Measurements from ENCODE around the gene INAFM2.

The INAFM2 gene

DNA sequence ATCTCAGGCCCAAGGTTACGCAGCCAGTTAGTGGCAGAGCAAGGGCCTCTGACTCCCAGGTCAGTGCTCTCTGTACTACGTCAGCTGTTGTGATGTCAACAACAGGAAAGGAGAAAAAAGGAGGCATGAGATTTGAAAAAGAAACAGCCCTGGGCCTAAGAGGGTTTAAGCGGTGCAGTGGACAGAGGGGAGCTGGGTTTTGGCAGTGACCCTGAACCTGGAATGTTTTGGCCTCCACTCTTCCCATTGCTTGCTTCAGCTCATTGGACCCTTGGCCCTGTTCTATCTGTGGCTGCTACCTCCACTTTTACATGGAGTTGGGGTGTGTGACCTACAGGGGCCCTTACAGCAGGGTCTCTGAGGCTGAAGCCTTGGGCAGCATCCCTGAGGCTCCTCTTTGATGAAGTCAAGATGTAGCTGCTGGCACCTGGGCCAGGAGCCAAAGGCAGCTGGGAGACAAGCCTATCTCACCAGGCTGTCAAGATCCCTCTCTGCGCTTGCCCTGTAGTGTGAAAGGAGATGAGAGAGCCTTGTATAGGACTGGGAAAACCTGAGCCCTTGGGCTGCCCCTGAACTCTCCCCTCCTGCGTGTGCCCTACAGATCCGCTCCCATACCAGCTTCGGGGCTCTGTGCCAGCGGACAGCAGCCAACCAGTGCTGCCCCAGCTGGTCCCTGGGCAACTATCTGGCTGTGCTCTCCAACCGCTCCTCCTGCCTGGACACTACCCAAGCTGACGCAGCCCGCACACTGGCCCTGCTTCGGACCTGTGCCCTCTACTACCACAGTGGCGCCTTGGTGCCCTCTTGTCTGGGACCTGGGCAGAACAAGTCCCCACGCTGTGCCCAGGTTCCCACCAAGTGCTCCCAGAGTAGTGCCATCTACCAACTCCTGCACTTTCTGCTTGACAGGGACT lies 43.2 kb downstream of the INAFM2 start:
- no peak overlapping the region for H3K4me3 ChIP-seq (ENCODE audit: low read depth, low read length)
- H3K27ac ChIP-seq: no peak overlapping the region
- TF ChIP-seq, protein P1, sequence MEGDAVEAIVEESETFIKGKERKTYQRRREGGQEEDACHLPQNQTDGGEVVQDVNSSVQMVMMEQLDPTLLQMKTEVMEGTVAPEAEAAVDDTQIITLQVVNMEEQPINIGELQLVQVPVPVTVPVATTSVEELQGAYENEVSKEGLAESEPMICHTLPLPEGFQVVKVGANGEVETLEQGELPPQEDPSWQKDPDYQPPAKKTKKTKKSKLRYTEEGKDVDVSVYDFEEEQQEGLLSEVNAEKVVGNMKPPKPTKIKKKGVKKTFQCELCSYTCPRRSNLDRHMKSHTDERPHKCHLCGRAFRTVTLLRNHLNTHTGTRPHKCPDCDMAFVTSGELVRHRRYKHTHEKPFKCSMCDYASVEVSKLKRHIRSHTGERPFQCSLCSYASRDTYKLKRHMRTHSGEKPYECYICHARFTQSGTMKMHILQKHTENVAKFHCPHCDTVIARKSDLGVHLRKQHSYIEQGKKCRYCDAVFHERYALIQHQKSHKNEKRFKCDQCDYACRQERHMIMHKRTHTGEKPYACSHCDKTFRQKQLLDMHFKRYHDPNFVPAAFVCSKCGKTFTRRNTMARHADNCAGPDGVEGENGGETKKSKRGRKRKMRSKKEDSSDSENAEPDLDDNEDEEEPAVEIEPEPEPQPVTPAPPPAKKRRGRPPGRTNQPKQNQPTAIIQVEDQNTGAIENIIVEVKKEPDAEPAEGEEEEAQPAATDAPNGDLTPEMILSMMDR (IDR thresholded peaks at IDR 0.05; ENCODE audit: low read depth, low read length, missing control alignments): no peak
- H3K36me3 ChIP-seq (replicated peaks): no peaks in the 10 kb centered on the region
- no peak for DNase-seq
- H3K27me3 ChIP-seq (replicated peaks): no peaks in the 10 kb centered on the region
- in situ Hi-C loops (cut with HindIII; ENCODE audit: low pct_ligation_motif_present, low sequenced_read_pairs): no loop called here

DNA sequence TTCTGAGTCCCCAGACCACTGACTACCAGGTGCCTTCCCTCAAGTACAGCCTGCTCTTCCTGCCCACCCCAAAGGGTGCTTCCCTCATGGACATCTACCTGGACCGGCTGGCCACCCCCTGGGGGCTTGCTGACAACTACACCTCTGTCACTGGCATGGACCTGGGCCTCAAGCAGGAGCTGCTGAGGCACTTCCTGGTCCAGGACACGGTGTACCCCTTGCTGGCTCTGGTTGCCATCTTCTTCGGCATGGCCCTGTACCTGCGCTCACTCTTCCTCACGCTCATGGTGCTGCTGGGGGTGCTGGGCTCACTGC lies 43.8 kb downstream of the INAFM2 start:
- no peak overlapping the region for H3K4me3 ChIP-seq (ENCODE audit: low read depth, low read length)
- no peak overlapping the region for H3K27ac ChIP-seq
- no peaks in the 10 kb centered on the region for H3K36me3 ChIP-seq (replicated peaks)
- H3K27me3 ChIP-seq (replicated peaks): no peaks in the 10 kb centered on the region
- in situ Hi-C loops (cut with HindIII; ENCODE audit: low pct_ligation_motif_present, low sequenced_read_pairs): no loop called here
- TF ChIP-seq, protein P1 (IDR thresholded peaks at IDR 0.05; ENCODE audit: low read depth, low read length, missing control alignments): no peak
- no peak for DNase-seq

DNA sequence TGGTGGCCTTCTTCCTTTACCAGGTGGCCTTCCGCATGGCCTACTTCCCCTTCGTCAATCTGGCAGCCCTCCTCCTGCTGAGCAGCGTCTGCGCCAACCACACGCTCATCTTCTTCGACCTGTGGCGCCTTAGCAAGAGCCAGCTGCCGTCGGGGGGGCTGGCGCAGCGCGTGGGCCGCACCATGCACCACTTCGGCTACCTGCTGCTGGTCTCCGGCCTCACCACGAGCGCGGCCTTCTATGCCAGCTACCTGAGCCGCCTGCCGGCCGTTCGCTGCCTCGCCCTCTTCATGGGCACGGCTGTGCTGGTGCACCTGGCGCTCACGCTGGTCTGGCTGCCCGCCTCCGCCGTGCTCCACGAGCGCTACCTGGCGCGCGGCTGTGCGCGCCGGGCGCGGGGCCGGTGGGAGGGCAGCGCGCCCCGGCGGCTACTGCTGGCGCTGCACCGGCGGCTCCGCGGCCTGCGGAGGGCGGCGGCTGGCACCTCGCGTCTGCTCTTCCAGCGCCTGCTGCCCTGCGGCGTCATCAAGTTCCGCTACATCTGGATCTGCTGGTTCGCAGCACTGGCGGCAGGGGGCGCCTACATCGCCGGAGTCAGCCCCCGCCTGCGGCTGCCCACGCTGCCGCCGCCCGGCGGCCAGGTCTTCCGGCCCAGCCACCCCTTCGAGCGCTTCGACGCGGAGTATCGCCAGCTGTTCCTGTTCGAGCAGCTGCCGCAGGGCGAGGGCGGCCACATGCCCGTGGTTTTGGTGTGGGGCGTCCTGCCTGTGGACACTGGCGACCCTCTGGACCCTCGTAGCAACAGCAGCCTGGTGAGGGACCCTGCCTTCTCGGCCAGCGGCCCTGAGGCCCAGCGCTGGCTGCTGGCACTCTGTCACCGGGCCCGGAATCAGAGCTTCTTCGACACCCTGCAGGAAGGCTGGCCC lies 44.5 kb downstream of the INAFM2 start:
- Histone ChIP-seq H3K4me3 (ENCODE audit: low read depth, low read length) (peak overlapping the region; percentile 33), H3K27ac (no peak overlapping the region), H3K36me3 (replicated peaks) (no peaks in the 10 kb centered on the region), H3K27me3 (replicated peaks) (no peaks in the 10 kb centered on the region)
- peak; percentile 72 for DNase-seq
- TF ChIP-seq, protein P1 (IDR thresholded peaks at IDR 0.05; ENCODE audit: low read depth, low read length, missing control alignments): peak; percentile 68
- in situ Hi-C loops (cut with HindIII; ENCODE audit: low pct_ligation_motif_present, low sequenced_read_pairs): no loop called here

DNA sequence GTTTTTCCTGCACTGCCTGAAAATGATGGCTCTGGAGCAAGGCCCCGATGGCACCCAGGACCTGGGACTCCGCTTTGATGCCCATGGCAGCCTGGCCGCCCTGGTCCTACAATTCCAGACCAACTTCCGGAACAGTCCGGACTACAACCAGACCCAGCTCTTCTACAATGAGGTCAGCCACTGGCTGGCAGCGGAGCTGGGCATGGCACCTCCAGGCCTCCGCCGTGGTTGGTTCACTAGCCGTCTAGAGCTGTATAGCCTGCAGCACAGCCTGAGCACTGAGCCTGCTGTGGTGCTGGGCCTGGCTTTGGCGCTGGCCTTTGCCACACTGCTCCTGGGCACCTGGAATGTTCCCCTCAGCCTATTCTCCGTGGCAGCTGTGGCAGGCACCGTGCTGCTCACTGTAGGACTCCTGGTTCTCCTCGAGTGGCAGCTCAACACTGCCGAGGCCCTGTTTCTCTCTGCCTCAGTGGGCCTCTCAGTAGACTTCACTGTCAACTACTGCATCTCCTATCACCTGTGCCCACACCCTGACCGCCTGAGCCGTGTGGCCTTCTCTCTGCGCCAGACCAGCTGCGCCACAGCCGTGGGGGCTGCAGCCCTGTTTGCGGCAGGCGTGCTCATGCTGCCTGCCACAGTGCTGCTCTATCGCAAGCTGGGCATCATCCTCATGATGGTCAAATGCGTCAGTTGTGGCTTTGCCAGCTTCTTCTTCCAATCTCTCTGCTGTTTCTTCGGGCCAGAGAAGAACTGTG lies 45.4 kb downstream of the INAFM2 start:
- in situ Hi-C loops (cut with HindIII; ENCODE audit: low pct_ligation_motif_present, low sequenced_read_pairs): no loop called here

DNA sequence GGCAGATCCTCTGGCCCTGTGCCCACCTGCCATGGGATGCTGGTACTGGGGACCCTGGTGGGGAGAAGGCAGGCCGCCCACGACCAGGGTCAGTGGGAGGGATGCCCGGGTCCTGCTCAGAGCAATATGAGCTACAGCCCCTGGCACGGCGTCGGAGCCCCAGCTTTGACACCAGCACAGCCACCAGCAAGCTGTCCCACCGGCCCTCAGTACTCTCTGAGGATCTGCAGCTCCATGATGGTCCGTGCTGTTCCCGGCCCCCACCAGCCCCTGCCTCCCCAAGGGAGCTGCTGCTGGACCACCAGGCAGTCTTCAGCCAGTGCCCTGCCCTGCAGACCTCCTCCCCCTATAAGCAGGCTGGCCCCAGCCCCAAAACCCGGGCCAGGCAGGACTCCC lies 46.0 kb downstream of the INAFM2 start:
- Histone ChIP-seq H3K36me3 (replicated peaks) (no peaks in the 10 kb centered on the region), H3K27me3 (replicated peaks) (no peaks in the 10 kb centered on the region), H3K4me3 (ENCODE audit: low read depth, low read length) (no peak overlapping the region), H3K27ac (no peak overlapping the region)
- in situ Hi-C loops (cut with HindIII; ENCODE audit: low pct_ligation_motif_present, low sequenced_read_pairs): no loop called here
- DNase-seq: no peak
- TF ChIP-seq, protein P1 (IDR thresholded peaks at IDR 0.05; ENCODE audit: low read depth, low read length, missing control alignments): no peak

More for the DNA sequence above, 45.4 kb downstream of the INAFM2 start:
- H3K4me3 ChIP-seq (ENCODE audit: low read depth, low read length): no peak overlapping the region
- no peak overlapping the region for H3K27ac ChIP-seq
- TF ChIP-seq, protein P1 (IDR thresholded peaks at IDR 0.05; ENCODE audit: low read depth, low read length, missing control alignments): no peak
- DNase-seq: no peak
- H3K27me3 ChIP-seq (replicated peaks): no peaks in the 10 kb centered on the region
- no peaks in the 10 kb centered on the region for H3K36me3 ChIP-seq (replicated peaks)
